NB4 (cell line): ENCODE measurements around the gene OMA1.

Source experiments
- DNase-seq: peaks from one replicate; pipeline ENCODE4 v3.0.0; 2010; ENCODE audit warnings: low read depth
- H3K4me3 ChIP-seq: one replicate; pipeline ENCODE4 v1.5.1; 2011; ENCODE audit warnings: mild to moderate bottlenecking, low read depth, low read length, moderate library complexity
- MYC ChIP-seq: IDR thresholded peaks from 2 replicates; pipeline ENCODE4 v1.6.1; 2011; ENCODE audit warnings: low read depth, low read length
- POLR2A ChIP-seq: IDR thresholded peaks from 2 replicates; pipeline ENCODE4 v1.6.1; 2011; ENCODE audit warnings: mild to moderate bottlenecking; ENCODE audit not compliant: insufficient read length; ENCODE audit errors: extremely low read depth
- TF ChIP-seq, protein P1 (sequence below): IDR thresholded peaks from 2 replicates; pipeline ENCODE4 v1.6.1; 2011; ENCODE audit warnings: low read depth, low read length
- TF ChIP-seq, protein P2 (sequence below): IDR thresholded peaks from one replicate; pipeline ENCODE4 v1.5.1; 2012; ENCODE audit warnings: low read depth, low read length

Gene OMA1

DNA sequence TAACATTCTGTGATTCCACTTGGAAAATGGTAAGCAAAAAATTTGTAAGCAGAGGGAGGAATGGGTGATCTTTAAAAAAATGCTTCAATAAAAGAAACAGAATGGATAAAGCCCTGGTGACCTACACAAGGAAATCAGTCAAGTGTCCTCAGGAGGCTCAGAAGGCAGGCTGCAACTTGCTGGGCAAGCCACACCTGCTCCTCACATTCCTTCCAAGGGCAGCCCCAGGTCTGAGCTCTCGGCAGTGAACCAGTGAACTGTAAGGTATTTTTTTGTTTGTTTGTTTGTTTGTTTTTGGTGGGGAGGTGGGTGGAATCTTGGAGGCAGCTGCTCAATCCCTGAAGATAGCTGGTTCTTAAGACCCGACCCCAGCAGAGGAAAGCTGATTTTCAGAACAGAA lies 26.2 kb upstream of the OMA1 start:
- no peak for DNase-seq
- no peak for TF ChIP-seq MYC
- TF ChIP-seq, protein P1, sequence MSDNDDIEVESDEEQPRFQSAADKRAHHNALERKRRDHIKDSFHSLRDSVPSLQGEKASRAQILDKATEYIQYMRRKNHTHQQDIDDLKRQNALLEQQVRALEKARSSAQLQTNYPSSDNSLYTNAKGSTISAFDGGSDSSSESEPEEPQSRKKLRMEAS = no peak
- TF ChIP-seq POLR2A = no peak
- TF ChIP-seq, protein P2, sequence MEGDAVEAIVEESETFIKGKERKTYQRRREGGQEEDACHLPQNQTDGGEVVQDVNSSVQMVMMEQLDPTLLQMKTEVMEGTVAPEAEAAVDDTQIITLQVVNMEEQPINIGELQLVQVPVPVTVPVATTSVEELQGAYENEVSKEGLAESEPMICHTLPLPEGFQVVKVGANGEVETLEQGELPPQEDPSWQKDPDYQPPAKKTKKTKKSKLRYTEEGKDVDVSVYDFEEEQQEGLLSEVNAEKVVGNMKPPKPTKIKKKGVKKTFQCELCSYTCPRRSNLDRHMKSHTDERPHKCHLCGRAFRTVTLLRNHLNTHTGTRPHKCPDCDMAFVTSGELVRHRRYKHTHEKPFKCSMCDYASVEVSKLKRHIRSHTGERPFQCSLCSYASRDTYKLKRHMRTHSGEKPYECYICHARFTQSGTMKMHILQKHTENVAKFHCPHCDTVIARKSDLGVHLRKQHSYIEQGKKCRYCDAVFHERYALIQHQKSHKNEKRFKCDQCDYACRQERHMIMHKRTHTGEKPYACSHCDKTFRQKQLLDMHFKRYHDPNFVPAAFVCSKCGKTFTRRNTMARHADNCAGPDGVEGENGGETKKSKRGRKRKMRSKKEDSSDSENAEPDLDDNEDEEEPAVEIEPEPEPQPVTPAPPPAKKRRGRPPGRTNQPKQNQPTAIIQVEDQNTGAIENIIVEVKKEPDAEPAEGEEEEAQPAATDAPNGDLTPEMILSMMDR = no peak
- no peak overlapping the region for H3K4me3 ChIP-seq

DNA sequence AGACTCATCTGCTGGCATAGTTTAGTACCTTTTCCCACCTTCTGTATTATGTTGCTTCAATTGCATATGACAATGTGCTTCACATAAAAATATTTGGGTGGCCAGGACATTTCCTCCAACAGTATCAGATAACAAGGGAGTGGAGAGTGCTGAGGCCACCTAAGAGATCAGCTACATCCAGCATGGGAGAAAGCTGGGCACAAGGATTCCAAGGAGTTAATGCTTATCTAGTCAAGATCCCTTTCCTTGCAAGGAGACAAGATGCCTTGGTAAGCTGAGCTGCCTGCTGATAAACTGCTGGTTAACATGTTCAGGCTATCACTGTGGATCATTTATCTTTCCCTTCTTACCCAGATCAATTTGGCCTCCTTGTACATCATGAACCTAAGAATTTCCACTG lies 25.1 kb upstream of the OMA1 start:
- TF ChIP-seq, protein P1 = no peak
- TF ChIP-seq MYC (no peak), POLR2A (no peak)
- TF ChIP-seq, protein P2 = no peak
- H3K4me3 ChIP-seq = no peak overlapping the region
- DNase-seq = no peak

DNA sequence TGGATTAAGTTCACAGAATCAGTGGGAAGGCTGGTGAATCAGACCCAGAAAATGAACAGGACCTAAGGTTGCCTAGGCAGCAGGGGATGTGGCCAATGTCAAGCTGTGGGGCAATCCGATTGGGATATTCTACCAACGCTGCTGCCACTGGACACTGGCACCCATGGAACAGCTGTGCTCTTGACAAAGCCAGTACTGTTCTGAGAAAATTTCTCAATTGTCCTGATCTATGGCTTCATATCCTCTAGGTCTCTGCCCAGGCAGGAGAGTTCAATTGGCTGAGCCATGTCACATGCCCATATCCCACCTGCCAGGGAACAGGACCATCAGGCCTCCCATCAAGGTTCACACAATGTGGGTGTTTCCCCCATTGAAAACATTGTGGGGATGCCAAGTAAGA lies 24.3 kb upstream of the OMA1 start:
- no peak for TF ChIP-seq MYC
- TF ChIP-seq, protein P1 = no peak
- TF ChIP-seq, protein P2 = no peak
- TF ChIP-seq POLR2A = no peak
- no peak for DNase-seq
- H3K4me3 ChIP-seq = no peak overlapping the region

DNA sequence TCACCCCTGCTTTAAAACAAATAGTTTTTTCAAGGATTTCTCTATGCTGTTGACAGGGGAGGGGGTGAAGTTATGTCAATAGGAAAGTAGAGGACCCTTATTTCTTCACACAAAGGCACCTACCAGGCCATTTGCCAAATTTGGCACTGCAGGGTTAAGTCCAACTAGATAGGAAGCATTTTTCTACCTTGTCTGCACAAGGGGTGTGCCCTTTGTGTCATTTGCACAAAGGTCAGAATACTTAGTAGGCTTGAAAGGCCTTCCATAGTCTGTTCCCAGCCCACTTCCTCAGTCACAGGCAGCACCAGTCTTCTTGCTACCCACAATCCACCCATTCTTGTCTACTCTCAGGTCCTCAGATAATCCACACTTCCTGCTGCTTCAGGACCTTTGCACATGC lies 23.6 kb upstream of the OMA1 start:
- TF ChIP-seq POLR2A (no peak), MYC (no peak)
- TF ChIP-seq, protein P1 = no peak
- TF ChIP-seq, protein P2 = no peak
- DNase-seq = no peak

DNA sequence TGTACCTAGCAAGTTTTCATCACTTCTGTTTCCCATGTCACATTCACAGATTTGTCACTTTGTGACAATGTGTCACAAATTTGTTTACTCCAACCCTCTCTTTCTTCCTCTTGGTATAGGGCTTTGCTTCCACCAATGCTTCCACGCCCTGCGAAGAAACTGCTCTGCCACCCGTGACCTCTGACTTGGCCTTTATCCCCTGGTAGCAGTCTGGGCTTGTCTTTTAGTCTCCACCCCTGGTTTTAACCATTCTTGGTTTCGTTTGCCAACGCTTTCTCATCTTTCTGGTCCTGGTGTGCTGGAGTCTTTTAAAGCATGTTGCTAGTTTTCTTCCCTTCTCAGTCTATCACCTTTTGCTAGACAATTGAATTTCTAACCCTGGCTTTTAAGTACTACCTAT lies 22.4 kb upstream of the OMA1 start:
- no peak for DNase-seq
- TF ChIP-seq, protein P1 = no peak
- TF ChIP-seq, protein P2 = no peak
- no peak for TF ChIP-seq MYC
- no peak for TF ChIP-seq POLR2A

More for the DNA sequence above, 23.6 kb upstream of the OMA1 start:
- no peak overlapping the region for H3K4me3 ChIP-seq

DNA sequence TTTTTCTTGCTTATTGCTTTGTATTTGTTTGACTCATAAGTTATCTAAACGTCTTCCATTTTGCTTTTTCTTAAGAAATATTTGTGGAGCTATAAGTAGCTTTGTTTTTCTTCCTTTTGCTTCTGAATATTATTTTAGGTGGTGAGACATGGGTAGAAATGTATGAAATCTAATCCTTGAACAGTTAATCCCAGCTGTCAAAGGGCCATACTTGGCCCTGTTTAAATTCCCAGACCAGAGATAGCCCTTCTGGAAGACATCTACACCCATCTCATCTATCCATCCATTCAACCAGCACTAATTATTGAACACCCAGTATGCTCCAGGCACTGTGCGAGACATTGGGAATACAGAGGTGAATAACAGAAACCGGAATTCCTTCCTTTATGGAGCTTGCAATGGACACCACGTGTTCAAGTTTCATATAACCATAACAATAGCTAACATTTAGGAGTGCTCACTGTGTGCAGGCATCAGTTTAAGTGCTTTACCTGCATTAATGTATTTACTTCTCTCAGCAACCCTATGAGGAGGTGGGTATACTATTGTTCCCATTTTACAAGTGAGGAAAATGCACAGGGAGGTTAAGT lies 21.8 kb upstream of the OMA1 start:
- no peak overlapping the region for H3K4me3 ChIP-seq
- DNase-seq = no peak
- TF ChIP-seq, protein P2 = no peak
- TF ChIP-seq, protein P1 = no peak
- TF ChIP-seq MYC (no peak), POLR2A (no peak)

More for the DNA sequence above, 22.4 kb upstream of the OMA1 start:
- H3K4me3 ChIP-seq = no peak overlapping the region
